GM19455 (cell line): Measurements from ENCODE around the gene HSPB1.
"Not testable (repeated sequence)": the region's sequence is repeated elsewhere in the genome, so short reads cannot be mapped to it uniquely, and the experiment has no call there.

ENCODE experiments used
- ATAC-seq: cut with Tn5 transposase; IDR thresholded peaks from one replicate; pipeline ENCODE4 v1.9.1; 2021; ENCODE audit not compliant: unreplicated experiment

Gene HSPB1

GRCh38 chr7:76329479-76329878, 27.0 kb downstream of the HSPB1 start:
- ATAC-seq: no peak

GRCh38 chr7:76330261-76330660, 27.8 kb downstream of the HSPB1 start:
- no peak for ATAC-seq

- ATAC-seq: no peak
Observed at GRCh38 chr7:76330673-76331072, 28.2 kb downstream of the HSPB1 start.

- ATAC-seq: no peak
Observed at GRCh38 chr7:76332078-76332477, 29.6 kb downstream of the HSPB1 start.

- ATAC-seq: no peak
Observed at GRCh38 chr7:76333511-76334101, 31.1 kb downstream of the HSPB1 start.

GRCh38 chr7:76334320-76334967, 32.0 kb downstream of the HSPB1 start:
- no peak for ATAC-seq

GRCh38 chr7:76335417-76335816, 32.9 kb downstream of the HSPB1 start:
- ATAC-seq: not testable (repeated sequence)

- no peak for ATAC-seq
Observed at GRCh38 chr7:76336094-76336493, 33.6 kb downstream of the HSPB1 start.

- no peak for ATAC-seq
Observed at GRCh38 chr7:76337147-76337546, 34.7 kb downstream of the HSPB1 start.

- ATAC-seq: no peak
Observed at GRCh38 chr7:76338298-76339084, 36.0 kb downstream of the HSPB1 start.

GRCh38 chr7:76340617-76341131, 38.2 kb downstream of the HSPB1 start:
- no peak for ATAC-seq

- no peak for ATAC-seq
Observed at GRCh38 chr7:76342222-76342621, 39.7 kb downstream of the HSPB1 start.

GRCh38 chr7:76343294-76343930, 40.9 kb downstream of the HSPB1 start:
- no peak for ATAC-seq

GRCh38 chr7:76343931-76344321, 41.5 kb downstream of the HSPB1 start:
- ATAC-seq: no peak

- ATAC-seq: no peak
Observed at GRCh38 chr7:76346097-76346496, 43.6 kb downstream of the HSPB1 start.

GRCh38 chr7:76346778-76347177, 44.3 kb downstream of the HSPB1 start:
- ATAC-seq: no peak

- ATAC-seq: no peak
Observed at GRCh38 chr7:76347710-76348109, 45.2 kb downstream of the HSPB1 start.

GRCh38 chr7:76349313-76349885, 46.9 kb downstream of the HSPB1 start:
- ATAC-seq: no peak

- ATAC-seq: no peak
Observed at GRCh38 chr7:76351372-76351771, 48.9 kb downstream of the HSPB1 start.

- no peak for ATAC-seq
Observed at GRCh38 chr7:76352193-76352592, 49.7 kb downstream of the HSPB1 start.

- no peak for ATAC-seq
Observed at GRCh38 chr7:76353744-76354143, 51.3 kb downstream of the HSPB1 start.
